HepG2 (cell line): Measurements from ENCODE around the gene PDCD10. TPM values are rescaled to one million over a fixed set of nuclear protein-coding genes. Genes with fewer than 3 reads are reported as not detected.
A peak's percentile ranks its signal among the peaks of the same experiment; 100 is the strongest.

ENCODE experiments used
- AGO1 ChIP-seq: fragments of 200-400 bp; formaldehyde crosslinking; IDR thresholded peaks from 2 replicates; pipeline ENCODE4 v1.6.1; 2017; ENCODE audit warnings: mild to moderate bottlenecking, low read depth, low read length, moderate library complexity; ENCODE audit not compliant: poor library complexity, severe bottlenecking
- ATAD3A ChIP-seq: sonication (generic); formaldehyde crosslinking; IDR thresholded peaks from 2 replicates; pipeline ENCODE4 v1.4.0; 2020; ENCODE audit warnings: missing genetic modification reagents
- HMG20B ChIP-seq: conservative IDR thresholded peaks from 2 replicates; pipeline ENCODE4 v1.6.1; 2016; ENCODE audit warnings: missing genetic modification reagents, missing compliant biosample characterization
- IKZF4 ChIP-seq: sonication (generic); formaldehyde crosslinking; IDR thresholded peaks from 2 replicates; pipeline ENCODE4 v1.5.1; 2020; ENCODE audit warnings: borderline replicate concordance, mild to moderate bottlenecking, low read depth, missing genetic modification reagents; ENCODE audit errors: not compliant biosample characterization
- IRF9 ChIP-seq: sonication (generic); formaldehyde crosslinking; IDR thresholded peaks from 2 replicates; pipeline ENCODE4 v1.8.0; 2022; ENCODE audit warnings: missing genetic modification reagents, mild to moderate bottlenecking, borderline replicate concordance
- MZF1 ChIP-seq: sonication (generic); formaldehyde crosslinking; IDR thresholded peaks from 2 replicates; pipeline ENCODE4 v1.8.1; 2023; ENCODE audit warnings: mild to moderate bottlenecking, missing genetic modification reagents, borderline replicate concordance
- REPIN1 ChIP-seq: sonication (generic); formaldehyde crosslinking; IDR thresholded peaks from 2 replicates; pipeline ENCODE4 v1.8.0; 2022; ENCODE audit warnings: missing genetic modification reagents, low read depth, mild to moderate bottlenecking, borderline replicate concordance
- SIN3A ChIP-seq: IDR thresholded peaks from 2 replicates; pipeline ENCODE4 v1.6.1; 2011; ENCODE audit warnings: low read depth, mild to moderate bottlenecking, control low read depth, low read length, borderline replicate concordance
- SIN3B ChIP-seq: fragments of 150-350 bp; IDR thresholded peaks from 2 replicates; pipeline ENCODE4 v1.6.1; 2014; ENCODE audit warnings: low read length
- SOX6 ChIP-seq, 2 experiments: fragments of 450-650 bp in 1 of 2; sonication (generic) in 1 of 2; formaldehyde crosslinking in 1 of 2; IDR thresholded peaks; 2 replicates each; pipeline versions ENCODE4 v1.4.0 to v1.6.1; 2017 to 2020; ENCODE audit warnings: antibody characterized with exemption in 1 of 2, mild to moderate bottlenecking in 1 of 2, missing genetic modification reagents in 1 of 2
- TFDP2 ChIP-seq: sonication (generic); formaldehyde crosslinking; IDR thresholded peaks from 2 replicates; pipeline ENCODE4 v1.4.0; 2020; ENCODE audit warnings: missing genetic modification reagents
- TOPORS ChIP-seq: sonication (generic); formaldehyde crosslinking; IDR thresholded peaks from 2 replicates; pipeline ENCODE4 v1.8.0; 2023; ENCODE audit warnings: mild to moderate bottlenecking, missing genetic modification reagents
- TRAFD1 ChIP-seq: sonication (generic); formaldehyde crosslinking; IDR thresholded peaks from 2 replicates; pipeline ENCODE4 v1.5.1; 2020; ENCODE audit warnings: missing genetic modification reagents, mild to moderate bottlenecking, borderline replicate concordance
- ZFP36 ChIP-seq: fragments of 150-350 bp; IDR thresholded peaks from 2 replicates; pipeline ENCODE4 v1.6.1; 2018; ENCODE audit warnings: borderline replicate concordance, low read length, low read depth; ENCODE audit not compliant: partially characterized antibody
- ZFYVE20 ChIP-seq: sonication (generic); formaldehyde crosslinking; IDR thresholded peaks from 2 replicates; pipeline ENCODE4 v1.8.0; 2023; ENCODE audit warnings: low read depth, mild to moderate bottlenecking, moderate library complexity, missing genetic modification reagents, borderline replicate concordance
- ZKSCAN1 ChIP-seq: fragments of 150-350 bp; IDR thresholded peaks from 2 replicates; pipeline ENCODE4 v1.6.1; 2014; ENCODE audit warnings: low read length
- ZNF143 ChIP-seq: sonication (generic); formaldehyde crosslinking; IDR thresholded peaks from 2 replicates; pipeline ENCODE4 v1.4.0; 2020; ENCODE audit warnings: missing genetic modification reagents
- ZNF691 ChIP-seq: sonication (generic); formaldehyde crosslinking; IDR thresholded peaks from 2 replicates; pipeline ENCODE4 v1.4.0; 2020; ENCODE audit warnings: missing genetic modification reagents, low read depth, mild to moderate bottlenecking, borderline replicate concordance
- ZNF704 ChIP-seq: sonication (generic); formaldehyde crosslinking; IDR thresholded peaks from 2 replicates; pipeline ENCODE4 v1.8.1; 2023; ENCODE audit warnings: mild to moderate bottlenecking, inconsistent platforms, moderate library complexity, missing genetic modification reagents, borderline replicate concordance
- polyA plus RNA-seq, 8 experiments: library from polyadenylated mRNA; depleted of rRNA in 3 of 8; stranded (reverse) in 7 of 8; unstranded in 1 of 8; fragments of >200 nt; fragmentation: Illumina TruSeq in 4 of 8; extraction: Trizol in 4 of 8; gene quantifications; 2 replicates each; pipeline versions ENCODE4 v1.2.1 to v1.2.3, GENCODE V29; 2011 to 2016; ENCODE audit warnings: low read depth in 4 of 8, missing spikeins in 1 of 8, mixed read lengths in 1 of 8; ENCODE audit not compliant: insufficient read depth in 1 of 8
- total RNA-seq, 5 experiments: library from RNA; depleted of rRNA; stranded (reverse); fragments of >200 nt; fragmentation: Illumina TruSeq; extraction: Trizol; gene quantifications; 2 replicates each; pipeline ENCODE4 v1.2.3, GENCODE V29; 2016; ENCODE audit warnings: low read depth in 1 of 5
- TF ChIP-seq, protein P1 (sequence below): IDR thresholded peaks from 2 replicates; pipeline ENCODE4 v1.6.1; 2016; ENCODE audit warnings: control low read depth

PDCD10 gene
- total and polyA plus RNA-seq, 2 of the 13 experiments (the other 11 are each of a cell fraction or from before 2014, with no cell fraction given), result 48.5 to 53.9 TPM

DNA sequence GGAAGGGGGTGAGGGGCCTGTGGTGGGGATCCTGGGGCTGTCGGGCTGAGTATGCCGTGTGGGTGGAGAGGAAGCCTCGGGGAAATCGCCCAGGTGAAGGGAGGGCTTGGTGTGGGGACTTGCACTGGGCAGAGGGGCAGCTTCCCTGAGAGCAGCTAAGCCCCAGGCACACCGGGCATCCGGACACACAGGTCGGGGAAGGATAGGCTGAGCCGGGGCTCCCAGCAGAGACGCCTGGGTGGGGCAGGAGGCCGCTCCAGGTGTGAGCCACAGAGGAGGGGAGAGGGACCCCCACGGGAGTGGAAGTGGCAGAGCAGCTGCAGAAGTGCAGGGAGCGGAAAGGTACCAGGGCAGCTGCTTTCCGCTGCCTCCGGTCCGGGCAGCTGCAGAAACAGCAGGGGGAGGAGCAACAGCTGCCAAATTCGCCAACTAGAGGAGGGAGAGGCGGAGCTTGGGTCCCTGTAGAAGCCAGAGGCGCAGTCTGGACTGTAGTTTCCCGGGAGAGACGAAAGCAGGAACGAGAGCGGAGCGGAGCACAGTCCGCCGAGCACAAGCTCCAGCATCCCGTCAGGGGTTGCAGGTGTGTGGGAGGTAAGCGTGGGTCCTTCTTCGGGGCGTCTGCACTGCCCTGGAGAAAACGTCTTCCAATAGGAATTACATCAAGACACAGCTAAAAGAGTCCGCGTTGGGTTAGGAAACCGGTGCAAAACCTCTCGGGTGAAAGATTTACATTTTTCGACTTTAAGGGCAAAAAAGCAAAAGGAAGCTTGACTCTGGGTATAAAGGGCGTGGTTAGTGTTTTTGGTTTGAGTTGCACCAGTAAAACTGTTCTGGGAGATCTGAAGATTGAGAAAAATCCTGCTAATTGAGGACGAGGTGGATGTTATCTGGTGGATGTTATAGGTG is 794 bp upstream of the PDCD10 start, which contains the start of gene SERPINI1 (continued):
- TF ChIP-seq TFDP2 (CRISPR knock-in tag), result peak; percentile 65; the same call in 1 of the 2 replicates
- TF ChIP-seq REPIN1 (CRISPR knock-in tag), result no peak
- TF ChIP-seq, protein P1, sequence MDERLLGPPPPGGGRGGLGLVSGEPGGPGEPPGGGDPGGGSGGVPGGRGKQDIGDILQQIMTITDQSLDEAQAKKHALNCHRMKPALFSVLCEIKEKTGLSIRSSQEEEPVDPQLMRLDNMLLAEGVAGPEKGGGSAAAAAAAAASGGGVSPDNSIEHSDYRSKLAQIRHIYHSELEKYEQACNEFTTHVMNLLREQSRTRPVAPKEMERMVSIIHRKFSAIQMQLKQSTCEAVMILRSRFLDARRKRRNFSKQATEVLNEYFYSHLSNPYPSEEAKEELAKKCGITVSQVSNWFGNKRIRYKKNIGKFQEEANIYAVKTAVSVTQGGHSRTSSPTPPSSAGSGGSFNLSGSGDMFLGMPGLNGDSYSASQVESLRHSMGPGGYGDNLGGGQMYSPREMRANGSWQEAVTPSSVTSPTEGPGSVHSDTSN (CRISPR knock-in tag), result no peak
- no peak for TF ChIP-seq ZNF704 (CRISPR knock-in tag)
- no peak for TF ChIP-seq ZNF143 (CRISPR knock-in tag)
- TF ChIP-seq ZFYVE20 (CRISPR knock-in tag), result no peak
- 0 out of 2 replicates have a peak, but pooled peaks have one; percentile 75 for TF ChIP-seq MZF1 (CRISPR knock-in tag)
- no peak for TF ChIP-seq TOPORS (CRISPR knock-in tag)
- TF ChIP-seq SIN3A, result peak; percentile 86; the same call in 1 of the 2 replicates
- TF ChIP-seq ZKSCAN1, result no peak
- TF ChIP-seq HMG20B, result no peak
- TF ChIP-seq ZNF691 (CRISPR knock-in tag), result peak; percentile 40; the same call in 1 of the 2 replicates
- TF ChIP-seq ATAD3A, result no peak
- no peak for TF ChIP-seq IRF9
- TF ChIP-seq IKZF4 (CRISPR knock-in tag), result peak; percentile 24
- TF ChIP-seq SOX6 (IDR thresholded peaks at IDR 0.05), result no peak
- no peak; the same call in 1 of the 2 replicates for TF ChIP-seq SOX6 (CRISPR knock-in tag; IDR thresholded peaks at IDR 0.05)
- TF ChIP-seq AGO1, result no peak
- TF ChIP-seq ZFP36, result no peak
- TF ChIP-seq TRAFD1, result no peak
- TF ChIP-seq SIN3B, result no peak
